ENCODE measurements around the gene KNDC1. TPM values are rescaled to one million over a fixed set of nuclear protein-coding genes. Genes with fewer than 3 reads are reported as not detected.

KNDC1 gene
- total and polyA plus RNA-seq, 2 of the 13 experiments (the other 11 are each of a cell fraction or from before 2014, with no cell fraction given), result 0.69 TPM; not detected in 1

DNA sequence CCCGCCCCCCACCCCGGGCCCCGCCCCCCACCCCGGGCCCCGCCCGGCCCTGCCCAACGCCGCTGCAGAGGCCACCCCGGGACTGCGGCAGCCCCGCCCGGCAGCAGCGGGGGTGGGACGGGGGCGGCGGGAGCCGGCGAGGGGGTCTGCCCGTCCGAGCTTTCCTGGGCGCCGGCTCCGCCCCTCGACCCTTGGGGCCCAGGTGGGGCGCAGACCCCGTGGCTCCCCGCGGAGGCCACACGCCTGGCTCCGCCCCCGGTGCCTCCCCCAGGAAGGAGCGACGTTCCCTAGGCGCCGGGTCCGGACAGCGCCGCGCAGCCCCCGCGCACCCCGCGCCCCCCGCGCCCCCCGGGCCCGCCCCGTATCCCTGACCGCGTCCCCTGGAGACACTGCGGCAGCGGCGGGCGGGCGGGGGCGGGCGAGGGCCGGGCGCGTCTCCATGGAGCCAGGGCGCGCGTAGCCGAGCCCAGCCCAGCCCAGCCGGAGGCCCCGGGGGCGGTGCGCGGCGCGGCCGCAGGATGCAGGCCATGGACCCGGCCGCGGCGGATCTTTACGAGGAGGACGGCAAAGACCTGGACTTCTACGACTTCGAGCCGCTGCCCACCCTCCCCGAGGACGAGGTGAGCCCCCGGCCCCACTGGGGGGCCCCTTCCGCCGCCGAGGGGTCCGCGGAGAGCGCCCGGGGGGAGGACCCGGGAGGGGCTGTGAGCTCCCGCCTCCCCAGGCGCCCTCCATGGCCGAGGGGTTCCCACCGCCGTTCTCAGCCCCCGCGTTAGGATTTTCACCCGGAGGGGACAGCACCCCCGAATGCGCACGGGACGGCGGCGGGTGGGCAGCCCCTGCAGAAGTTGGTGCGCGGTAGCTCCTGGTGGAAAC, at the start of gene KNDC1 (continued):
- no peak for TF ChIP-seq KAT7 (CRISPR knock-in tag; IDR thresholded peaks at IDR 0.05; ENCODE audit: borderline replicate concordance)
- TF ChIP-seq CENPX (CRISPR knock-in tag; IDR thresholded peaks at IDR 0.05), result no peak
- no peak for TF ChIP-seq THYN1 (CRISPR knock-in tag; IDR thresholded peaks at IDR 0.05; ENCODE audit: borderline replicate concordance, low read depth)
- TF ChIP-seq, protein P1, sequence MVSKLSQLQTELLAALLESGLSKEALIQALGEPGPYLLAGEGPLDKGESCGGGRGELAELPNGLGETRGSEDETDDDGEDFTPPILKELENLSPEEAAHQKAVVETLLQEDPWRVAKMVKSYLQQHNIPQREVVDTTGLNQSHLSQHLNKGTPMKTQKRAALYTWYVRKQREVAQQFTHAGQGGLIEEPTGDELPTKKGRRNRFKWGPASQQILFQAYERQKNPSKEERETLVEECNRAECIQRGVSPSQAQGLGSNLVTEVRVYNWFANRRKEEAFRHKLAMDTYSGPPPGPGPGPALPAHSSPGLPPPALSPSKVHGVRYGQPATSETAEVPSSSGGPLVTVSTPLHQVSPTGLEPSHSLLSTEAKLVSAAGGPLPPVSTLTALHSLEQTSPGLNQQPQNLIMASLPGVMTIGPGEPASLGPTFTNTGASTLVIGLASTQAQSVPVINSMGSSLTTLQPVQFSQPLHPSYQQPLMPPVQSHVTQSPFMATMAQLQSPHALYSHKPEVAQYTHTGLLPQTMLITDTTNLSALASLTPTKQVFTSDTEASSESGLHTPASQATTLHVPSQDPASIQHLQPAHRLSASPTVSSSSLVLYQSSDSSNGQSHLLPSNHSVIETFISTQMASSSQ (IDR thresholded peaks at IDR 0.05; ENCODE audit: low read depth), result no peak
- TF ChIP-seq, protein P1 (CRISPR knock-in tag; IDR thresholded peaks at IDR 0.05; ENCODE audit: borderline replicate concordance), result no peak
- TF ChIP-seq HMG20B (CRISPR knock-in tag; conservative IDR thresholded peaks at IDR 0.05), result no peak
- TF ChIP-seq NKX3-1 (CRISPR knock-in tag; IDR thresholded peaks at IDR 0.05), result no peak

Data from HepG2 (cell line).